LoVo (cell line): ENCODE measurements around the gene MMGT1.
"Not testable (repeated sequence)": the region's sequence is repeated elsewhere in the genome, so short reads cannot be mapped to it uniquely, and the experiment has no call there.

ENCODE experiments used
- DNase-seq: peaks from one replicate; pipeline ENCODE4 v3.0.0-alpha.2; 2016; ENCODE audit warnings: low spot score

MMGT1 gene

GRCh38 chrX:135923353-135923752 lies 50.4 kb downstream of the MMGT1 start:
- DNase-seq: peak; percentile 1

GRCh38 chrX:135920516-135920915 lies 53.3 kb downstream of the MMGT1 start:
- DNase-seq: not testable (repeated sequence)

- no peak for DNase-seq
These were observed 59.4 kb downstream of the MMGT1 start for GRCh38 chrX:135914404-135914803.
